HG03025 (cell line): ENCODE measurements around the gene ASCL5.
A peak's percentile ranks its signal among the peaks of the same experiment; 100 is the strongest.
"Not testable (repeated sequence)": the region's sequence is repeated elsewhere in the genome, so short reads cannot be mapped to it uniquely, and the experiment has no call there.

Experiments used
- ATAC-seq: cut with Tn5 transposase; IDR thresholded peaks from one replicate; pipeline ENCODE4 v1.9.1; 2021; ENCODE audit warnings: mild to moderate bottlenecking, moderate library complexity; ENCODE audit not compliant: unreplicated experiment, low FRiP score

ASCL5 gene, protein sequence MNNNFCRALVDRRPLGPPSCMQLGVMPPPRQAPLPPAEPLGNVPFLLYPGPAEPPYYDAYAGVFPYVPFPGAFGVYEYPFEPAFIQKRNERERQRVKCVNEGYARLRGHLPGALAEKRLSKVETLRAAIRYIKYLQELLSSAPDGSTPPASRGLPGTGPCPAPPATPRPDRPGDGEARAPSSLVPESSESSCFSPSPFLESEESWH

GRCh38 chr1:201126832-201127754 is at the start of gene ASCL5:
Gene ASCL5, minus strand, starts transcription at chr1:201127184. Its CDS starts 11,812 bp downstream, at chr1:201115372.
- no peak for ATAC-seq

GRCh38 chr1:201175820-201176500 is 49.0 kb upstream of the ASCL5 start:
- ATAC-seq: no peak

- no peak for ATAC-seq
Measured at GRCh38 chr1:201173736-201174135, 46.8 kb upstream of the ASCL5 start.

GRCh38 chr1:201172999-201173610 is 46.1 kb upstream of the ASCL5 start:
- ATAC-seq: no peak

DNA sequence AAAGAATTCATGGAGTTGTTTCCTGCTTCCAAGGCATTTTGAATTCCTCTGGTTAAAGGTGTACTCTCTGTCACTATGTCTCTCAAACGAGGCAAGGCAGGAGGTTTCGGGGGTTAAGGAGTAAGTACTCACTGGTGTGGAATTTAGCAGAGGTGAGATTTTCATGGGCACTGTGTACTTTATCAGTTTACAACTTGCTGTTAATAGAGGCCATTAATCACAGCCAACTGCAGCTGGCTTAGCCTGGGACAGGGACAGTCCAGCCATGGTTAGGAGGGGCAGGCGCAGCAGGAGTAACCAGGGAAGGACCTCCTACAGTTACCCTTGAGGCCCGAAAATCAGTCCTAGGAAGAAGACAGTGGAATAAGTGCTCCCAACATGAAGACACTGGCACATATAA is 45.3 kb upstream of the ASCL5 start:
- no peak for ATAC-seq

DNA sequence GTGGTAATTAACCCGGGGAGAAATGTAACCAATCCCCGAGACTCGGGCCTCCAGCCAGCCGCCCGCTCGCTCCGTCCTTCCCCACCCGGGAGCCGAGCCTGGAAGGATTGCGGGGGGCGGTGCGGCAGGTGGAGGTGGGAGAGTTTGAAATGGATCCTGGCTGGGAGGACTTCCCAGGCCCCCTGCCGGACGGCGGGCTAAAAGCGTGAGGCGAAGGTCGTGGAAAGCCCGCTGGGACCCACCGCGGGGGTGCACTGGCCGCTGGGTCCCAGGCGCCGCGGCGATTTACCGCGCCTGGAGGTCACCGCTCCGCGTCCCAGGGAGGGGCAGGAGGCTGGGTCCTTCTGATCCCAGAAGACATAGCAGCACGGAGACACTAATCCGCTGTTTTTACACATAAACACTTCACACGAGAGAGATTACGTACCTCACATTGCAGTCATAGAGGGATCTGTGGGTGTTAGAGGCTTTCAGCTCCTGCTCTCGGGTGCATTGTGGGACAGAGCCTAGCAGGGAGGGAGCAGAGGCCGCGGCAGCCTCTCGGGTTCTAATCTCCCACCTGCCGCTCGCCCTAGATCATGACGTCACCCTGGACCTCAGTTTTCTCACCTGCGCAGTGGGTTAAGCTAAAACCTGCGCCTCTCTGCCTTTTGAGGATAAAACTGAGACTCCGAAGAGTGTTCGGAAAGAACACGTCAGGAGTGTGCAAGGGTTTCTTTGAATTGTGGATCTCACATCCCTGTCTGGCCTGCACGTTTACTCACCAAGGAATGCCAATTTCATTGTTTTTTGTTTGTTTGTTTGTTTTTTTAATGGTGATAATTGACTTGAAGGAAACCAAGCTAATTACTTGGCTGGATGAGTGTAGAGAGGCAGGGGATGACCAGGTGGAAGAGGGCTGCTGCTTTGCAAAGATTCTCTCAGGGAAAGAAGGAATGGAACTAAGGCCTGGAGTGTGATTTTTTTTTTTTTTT is 44.4 kb upstream of the ASCL5 start:
- ATAC-seq: peak; percentile 33

DNA sequence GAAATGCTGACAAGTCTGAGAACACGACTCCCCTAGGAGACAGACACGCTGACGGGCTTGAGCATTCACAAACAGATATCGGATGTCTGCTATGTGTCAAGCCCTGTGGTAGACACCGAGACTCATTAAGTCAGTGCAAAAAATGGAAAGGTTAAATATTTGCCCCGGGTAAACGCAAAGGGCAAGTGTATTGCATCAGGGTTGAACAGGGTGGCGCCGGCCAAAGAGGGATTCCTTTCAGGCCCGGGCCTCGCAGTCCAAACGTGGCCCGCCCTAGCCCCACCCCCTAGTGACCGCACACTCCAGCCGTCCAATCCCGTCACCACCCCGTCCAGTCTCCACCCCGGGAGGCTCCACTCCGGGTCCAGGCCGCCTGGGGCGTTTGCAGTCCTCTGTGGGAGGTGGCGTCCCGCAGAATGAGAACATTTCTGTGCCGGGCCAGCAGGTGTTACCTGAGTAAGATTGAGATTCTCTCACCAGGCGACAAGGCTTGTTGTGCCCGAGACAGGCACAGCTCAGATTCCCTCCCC is 43.6 kb upstream of the ASCL5 start:
- peak; percentile 98 for ATAC-seq

GRCh38 chr1:201169971-201170532 is 43.1 kb upstream of the ASCL5 start:
- no peak for ATAC-seq

DNA sequence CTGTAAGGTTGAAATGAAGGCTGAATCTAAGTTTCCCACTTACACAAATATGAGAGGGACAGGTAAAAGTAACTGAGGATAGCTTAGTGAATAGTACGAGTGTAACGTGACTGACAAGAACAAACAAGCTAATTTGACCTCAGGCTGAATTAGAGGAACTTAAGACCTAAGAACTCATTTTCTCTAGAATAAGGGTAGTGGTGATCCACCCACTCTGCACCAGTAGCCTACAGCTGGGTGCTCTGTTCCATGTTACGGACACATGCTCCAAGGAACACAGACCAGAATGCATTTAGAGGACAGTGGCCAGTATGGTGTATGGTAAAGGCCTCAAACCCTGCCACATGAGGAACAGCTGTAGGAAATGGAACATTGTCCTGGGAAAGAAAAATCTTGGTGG is 42.2 kb upstream of the ASCL5 start:
- no peak for ATAC-seq

DNA sequence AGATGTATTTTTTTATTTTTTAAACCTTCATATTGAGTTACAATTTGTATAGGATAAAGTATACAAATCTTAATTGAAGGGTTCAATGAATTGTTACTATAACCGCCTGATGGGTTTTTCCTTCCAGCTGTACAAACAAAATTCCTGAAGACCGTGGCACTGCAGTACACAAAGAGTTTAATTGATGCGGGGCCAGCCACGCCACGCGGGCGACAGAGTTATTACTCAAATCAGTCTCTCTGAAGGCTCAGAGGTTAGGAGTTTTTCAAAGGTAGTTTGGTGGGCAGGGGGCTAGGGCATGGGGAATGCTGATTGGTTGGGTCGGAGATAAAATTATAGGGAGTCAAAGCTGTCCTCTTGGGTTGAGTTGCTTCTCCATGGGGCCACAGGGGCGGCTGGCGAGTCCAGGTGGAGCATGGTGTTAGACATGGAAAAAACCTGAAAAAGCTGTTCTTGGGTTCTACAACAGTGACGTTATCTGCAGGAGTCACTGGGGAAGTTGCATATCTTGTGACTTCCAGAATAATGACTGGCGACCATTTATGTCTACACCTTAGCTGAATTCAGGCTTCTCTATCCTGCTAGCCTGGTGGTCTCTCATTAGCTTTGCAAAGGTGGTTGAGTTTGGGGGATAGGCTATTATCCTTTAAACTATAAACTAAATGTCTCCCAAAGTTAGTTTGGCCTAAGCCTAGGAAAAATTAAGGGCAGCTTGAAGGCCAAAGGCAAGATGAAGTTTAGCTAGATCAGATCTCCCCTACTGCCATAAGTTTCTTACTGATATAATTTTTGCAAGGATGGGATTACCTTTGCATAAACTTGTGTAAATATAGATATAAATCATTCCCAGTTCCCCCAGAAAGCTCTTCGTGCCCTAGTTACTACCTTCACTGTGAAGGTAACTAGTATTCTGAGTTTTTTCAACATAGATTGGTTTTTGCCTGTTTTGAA is 40.3 kb upstream of the ASCL5 start:
- ATAC-seq: no peak

- ATAC-seq: no peak
Measured at GRCh38 chr1:201164645-201165044, 37.7 kb upstream of the ASCL5 start.

DNA sequence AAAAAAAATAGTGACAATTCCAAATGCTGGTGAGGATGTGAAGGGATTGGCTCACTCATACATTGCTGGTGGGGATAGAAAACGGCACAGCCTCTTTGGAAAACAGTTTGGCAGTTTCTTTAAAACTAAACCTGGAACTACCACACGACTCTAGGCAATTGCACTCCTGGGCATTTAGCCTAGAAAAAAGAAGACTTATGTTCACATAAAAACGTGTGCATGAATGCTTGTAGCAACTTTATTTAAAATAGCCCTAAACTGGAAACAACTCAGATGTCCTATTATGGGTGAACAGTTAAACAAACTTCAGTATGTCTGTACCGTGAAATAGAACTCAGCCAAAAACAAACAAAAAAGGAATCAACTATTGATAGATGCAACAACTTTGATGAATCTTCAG is 36.7 kb upstream of the ASCL5 start:
- no peak for ATAC-seq

DNA sequence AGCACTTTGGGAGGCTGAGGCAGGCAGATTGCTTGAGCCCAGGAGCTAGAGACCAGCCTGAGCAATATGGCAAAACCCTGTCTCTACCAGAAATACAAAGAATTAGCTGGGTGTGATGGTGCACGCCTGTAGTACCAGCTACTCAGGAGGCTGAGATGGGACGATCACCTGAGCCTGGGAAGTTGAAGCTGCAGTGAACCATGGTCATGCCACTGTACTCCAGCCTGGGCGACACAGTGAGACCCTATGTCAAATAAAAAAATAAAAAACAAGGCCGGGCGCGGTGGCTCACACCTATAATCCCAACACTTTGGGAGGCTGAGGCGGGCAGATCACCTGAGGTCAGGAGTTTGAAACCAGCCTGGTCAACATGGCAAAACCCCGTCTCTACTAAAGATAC is 36.1 kb upstream of the ASCL5 start:
- not testable (repeated sequence) for ATAC-seq

DNA sequence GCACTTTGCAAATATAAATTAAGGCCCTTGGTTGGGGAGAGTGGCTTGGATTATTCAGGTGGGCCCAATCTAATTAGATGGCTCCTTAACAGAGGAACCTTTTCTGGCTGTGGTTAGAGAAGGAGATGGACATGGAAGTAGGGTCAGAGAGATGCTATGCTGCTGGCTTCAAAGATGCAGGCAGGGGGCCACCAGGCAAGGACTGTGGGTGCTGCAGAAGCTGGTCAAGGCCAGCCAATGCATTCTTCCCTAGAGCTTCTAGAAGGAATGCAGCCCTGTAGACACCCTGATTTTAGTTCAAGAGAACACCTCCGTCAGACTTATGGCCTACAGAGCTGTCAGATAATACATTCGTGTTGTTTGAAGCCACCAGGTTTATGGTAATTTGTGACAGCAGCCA is 31.0 kb upstream of the ASCL5 start:
- ATAC-seq: no peak

GRCh38 chr1:201156819-201157218 is 29.8 kb upstream of the ASCL5 start:
- no peak for ATAC-seq

- no peak for ATAC-seq
Measured at GRCh38 chr1:201156346-201156745, 29.4 kb upstream of the ASCL5 start.

GRCh38 chr1:201155354-201155753 is 28.4 kb upstream of the ASCL5 start:
- ATAC-seq: no peak
